HG02763 (cell line): ENCODE results near the gene LARP4.
A peak's percentile ranks its signal among the peaks of the same experiment; 100 is the strongest.
"Not testable (repeated sequence)": the region's sequence is repeated elsewhere in the genome, so short reads cannot be mapped to it uniquely, and the experiment has no call there.

ENCODE experiments used
- ATAC-seq: cut with Tn5 transposase; IDR thresholded peaks from one replicate; pipeline ENCODE4 v1.9.1; 2021; ENCODE audit warnings: mild to moderate bottlenecking, moderate library complexity; ENCODE audit not compliant: unreplicated experiment

The LARP4 gene

DNA sequence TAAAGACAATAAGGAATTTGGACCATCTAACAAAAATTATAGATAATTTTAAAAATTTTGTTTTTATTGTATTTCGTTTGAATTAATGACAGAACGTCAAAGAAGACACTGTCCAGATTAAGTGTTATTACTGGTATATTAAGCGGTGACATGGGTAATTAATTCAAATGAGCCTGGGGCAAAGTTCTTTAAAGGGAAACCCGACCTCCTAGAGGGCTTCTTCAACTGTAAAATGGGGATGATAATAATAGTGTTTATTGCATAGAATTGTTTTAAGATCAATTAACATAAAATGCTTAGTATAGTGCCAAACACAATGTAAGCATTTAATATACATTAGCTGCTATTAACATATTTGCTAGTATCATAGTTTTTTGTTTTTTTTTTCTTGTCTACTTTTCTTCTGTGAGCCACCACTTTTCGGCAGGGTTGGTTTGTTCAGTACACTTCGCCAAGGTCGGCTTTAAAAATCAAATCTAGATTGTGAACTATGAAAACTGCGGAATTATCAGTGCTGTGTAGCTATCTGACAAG, 514 bp upstream of the LARP4 start:
- no peak for ATAC-seq

DNA sequence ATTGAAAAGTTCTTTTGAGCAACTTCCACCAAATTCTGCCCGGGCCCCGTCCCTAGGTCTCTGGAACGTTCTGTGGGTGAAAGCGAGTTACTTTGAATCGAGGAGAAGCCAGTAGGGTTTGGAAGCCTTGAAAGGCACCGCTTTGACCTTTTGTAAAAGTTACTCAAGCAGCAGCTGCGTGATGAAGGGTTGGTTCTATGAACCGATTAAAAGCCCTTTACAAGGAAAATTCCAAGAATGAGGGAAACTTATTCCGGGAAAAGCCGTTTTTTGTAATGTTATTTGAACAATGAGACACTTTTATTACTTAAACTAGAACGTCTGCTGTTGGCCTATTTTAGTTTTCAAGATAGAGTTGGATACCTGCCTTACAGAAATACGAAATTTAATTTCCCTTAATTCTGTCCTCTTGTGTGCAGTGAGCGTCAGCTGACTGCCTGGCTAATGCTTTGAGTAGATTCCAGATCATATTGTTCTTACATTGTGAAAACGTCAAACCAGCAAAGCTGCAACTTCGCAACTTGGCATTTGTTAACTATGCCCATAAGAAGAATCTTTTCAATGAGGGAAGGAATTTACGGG, 906 bp downstream of the LARP4 start:
- ATAC-seq = peak; percentile 12

DNA sequence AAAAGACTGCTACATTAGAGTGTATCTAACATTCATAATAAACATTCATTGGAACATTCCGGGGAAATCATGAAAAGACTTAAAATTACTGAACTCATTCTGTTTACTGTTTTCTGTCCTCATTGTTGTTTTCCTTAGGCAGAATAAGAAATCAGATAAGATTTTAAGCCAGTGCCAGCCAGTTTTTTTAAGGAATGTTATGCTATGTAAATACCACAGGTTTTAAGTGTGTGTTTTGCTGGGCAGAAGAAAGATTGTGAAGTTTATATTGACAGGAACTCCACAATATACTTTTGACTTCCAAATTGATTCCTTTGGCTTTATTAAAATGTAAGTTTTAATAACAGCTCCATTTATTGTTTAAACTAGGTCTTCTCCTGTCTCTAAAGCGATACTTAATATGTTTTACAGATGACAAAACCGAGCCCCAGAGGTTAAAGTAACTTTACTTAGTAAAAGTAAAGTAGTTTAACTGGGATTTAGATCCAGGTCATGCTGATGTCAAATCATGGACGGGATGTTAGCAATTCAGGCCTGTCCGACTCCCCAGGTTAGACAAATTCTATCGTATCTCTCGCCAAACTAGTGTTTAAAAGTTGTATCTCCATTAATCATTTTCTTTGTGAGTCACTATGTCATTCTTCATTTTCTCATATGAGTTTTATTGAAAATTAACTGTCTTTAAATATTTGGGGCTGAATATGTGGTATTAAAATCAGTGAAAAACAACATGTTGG, 1.7 kb downstream of the LARP4 start:
- no peak for ATAC-seq

DNA sequence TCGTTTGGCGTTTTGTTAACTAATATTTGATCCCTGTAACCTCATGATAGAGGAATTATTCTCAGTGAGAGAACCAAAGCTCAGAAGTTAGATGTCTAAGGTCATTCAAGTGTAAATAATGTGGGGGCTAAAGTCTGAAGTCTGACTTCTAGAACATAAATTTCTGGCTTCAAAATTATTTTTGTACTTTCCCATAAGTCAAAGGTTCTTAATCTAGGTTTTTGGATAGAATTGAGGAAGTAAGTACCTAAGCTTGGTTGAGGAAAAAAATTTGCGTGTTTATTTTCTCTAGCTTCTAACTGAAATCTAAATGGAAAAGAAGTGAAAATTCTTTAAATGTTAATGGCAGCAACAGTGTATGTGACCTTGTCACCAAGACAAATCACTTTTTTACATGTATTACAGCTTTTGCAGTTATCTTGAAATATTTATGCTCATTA, 2.3 kb downstream of the LARP4 start:
- ATAC-seq = no peak

DNA sequence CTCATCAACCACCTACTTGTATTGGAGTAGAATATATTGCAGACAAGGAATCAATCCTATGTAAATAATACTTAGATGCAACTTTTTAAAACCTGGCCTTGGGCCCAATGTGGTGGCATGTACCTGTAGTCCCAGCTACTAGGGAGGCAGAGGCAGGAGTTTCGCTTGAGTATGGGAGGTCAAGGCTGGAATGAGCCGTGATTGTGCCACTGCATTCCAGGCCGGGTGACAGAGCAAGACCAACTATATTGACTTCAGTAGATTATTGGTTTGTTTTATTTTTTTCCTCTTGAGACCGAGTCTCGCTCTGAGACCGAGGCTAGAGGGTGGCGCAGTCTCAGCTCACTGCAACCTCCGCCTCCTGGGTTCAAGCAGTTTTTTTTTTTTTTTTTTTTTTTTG, 3.6 kb downstream of the LARP4 start:
- no peak for ATAC-seq

DNA sequence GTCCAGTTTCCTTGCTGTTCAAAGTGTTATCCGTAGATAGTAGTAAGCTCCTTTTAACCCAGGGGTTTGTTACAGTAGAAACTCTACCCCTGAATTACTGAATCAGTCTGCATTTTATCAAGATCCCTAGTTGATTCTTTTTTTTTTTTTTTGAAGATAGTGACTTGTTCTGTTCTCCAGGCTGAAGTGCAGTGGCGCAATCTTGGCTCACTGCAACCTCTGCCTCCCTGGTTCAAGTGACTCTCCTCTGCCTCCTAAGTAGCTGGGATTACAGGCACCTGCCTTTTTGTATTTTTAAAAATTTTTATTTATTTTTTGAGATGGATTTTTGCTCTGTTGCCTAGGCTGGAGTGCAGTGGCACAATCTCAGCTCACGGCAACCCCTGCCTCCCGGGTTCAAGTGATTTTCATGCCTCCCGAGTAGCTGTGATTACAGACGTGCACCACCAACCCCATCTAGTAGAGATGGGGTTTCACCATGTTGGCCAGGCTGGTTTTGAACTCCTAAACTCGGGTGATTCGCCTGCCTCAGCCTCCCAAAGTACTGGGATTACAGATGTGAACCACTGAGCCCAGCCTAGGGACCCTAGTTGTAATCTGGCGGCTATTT, 10.5 kb downstream of the LARP4 start:
- no peak for ATAC-seq

DNA sequence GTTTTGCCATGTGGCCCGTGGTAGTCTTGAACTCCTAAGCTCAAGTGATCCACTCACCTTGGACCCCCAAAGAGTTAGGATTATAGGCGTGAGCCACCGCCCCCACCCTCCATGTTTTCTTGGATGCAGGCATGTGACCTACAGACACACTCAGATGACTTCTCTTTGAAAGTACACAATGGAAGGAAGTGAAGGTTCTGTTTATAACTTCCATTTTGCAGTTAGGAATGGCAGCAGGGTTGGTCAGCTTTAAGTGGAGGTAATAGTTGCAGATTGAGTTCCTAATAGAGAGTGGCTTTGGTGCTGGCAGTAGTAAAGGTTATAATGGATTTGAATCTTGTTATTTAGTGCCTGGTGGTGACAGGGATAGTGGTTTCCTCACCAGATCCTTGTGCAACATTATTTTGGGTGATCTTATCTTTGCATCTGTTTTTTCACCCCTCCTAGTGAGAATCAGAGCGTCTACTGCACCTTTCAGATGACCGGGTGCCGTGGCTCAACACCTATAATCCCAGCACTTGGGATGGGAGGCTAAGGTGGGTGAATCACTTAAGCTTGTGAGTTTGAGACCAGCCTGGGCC, 15.3 kb downstream of the LARP4 start:
- no peak for ATAC-seq

DNA sequence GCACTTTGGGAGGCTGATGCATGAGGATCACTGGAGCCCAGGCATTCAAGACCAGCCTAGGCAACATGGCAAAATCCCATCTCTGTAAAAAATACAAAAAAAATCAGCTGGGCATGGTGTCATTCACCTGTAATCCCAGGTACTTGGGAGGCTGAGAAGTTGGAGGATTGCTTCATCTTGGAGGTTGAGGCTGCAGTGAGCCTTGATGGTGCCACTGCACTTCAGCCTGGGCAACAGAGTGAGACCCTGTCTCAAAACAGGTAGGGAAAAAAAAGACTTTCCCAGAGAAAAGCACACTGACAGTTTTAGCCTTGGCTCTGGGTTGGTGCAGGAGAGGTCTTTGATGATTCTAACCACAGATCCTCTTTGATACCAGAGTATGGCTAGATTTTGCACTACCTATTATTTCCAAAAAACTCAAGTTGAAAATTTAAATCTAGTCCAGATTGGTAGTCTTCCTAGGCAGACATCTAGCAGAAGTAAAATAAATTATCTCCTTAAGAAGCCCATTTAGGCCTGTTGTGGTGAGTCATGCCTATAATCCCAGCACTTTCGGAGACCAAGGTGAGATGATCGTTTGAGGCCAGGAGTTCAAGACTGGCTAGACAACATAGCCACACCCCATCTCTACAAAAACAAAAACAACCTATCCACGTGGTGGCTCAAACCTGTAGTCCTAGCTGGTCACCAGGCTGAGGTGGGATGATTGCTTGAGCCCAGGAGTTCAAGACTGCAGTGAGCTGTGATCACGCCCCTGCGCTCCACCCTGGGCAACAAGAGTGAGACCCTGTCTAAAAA, 18.6 kb downstream of the LARP4 start:
- no peak for ATAC-seq

DNA sequence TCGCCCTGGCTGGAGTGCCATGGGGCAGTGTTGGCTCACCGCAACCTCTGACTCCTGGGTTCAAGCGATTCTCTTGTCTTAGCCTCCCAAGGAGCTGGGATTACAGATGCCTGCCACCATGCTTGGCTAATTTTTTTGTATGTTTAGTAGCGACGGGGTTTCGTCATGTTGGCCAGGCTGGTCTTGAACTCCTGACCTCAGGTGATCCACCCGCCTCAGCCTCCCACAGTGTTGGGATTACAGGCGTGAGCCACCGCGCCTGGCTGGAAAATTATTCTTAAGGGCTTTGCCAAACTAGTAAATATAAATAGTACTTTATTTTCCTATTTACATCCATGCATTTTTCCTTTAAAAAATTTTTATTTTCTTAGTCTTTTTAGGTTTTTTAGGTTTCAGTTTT, 22.2 kb downstream of the LARP4 start:
- ATAC-seq = not testable (repeated sequence)

DNA sequence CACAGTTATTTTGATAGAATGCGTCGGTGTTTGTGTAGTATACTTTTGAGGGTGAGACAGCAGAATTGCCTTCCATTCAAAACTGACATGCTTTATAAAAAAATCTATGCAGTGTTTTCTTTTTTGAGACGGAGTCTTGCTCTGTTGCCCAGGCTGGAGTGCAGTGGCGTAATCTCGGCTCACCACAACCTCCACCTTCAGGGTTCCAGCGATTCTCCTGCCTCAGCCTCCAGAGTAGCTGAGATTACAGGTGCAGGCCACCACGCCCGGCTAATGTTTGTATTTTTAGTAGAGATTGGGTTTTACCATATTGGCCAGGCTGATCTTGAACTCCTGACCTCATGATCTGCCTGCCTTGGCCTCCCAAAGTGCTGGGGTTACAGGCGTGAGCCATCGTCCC, 22.7 kb downstream of the LARP4 start:
- ATAC-seq = not testable (repeated sequence)

DNA sequence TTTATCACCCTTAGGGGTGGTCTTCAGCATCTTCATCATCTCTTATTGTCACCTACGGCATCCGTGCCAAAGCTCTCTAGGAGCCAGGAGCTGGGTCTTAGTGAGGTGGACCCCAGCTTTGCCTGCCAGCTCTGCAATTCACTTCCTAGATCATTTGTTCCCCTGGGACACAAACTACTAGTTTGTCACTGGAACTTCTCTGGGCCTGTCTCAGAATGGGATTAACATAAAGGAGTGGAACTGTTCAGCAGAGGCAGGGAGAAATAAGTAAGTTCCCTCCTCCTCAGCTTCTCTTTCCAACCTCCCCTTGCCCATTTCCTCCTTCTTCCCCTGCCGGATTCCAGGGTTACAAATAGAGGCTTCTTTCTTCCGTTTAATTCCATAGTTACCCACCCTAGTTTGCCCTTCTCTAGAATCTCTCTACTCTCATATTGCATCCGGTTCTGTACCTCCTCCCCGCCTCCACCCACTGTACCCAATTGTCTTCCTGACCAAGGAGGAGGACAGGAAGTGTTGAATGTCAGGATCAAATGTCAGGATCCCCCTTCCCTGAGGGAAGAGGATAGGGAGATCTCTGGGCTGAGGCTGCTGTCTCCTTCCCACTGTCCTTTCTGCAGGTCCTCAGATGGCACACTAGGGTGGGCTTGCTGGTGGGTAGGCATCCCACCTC, 25.0 kb downstream of the LARP4 start:
- ATAC-seq = no peak

DNA sequence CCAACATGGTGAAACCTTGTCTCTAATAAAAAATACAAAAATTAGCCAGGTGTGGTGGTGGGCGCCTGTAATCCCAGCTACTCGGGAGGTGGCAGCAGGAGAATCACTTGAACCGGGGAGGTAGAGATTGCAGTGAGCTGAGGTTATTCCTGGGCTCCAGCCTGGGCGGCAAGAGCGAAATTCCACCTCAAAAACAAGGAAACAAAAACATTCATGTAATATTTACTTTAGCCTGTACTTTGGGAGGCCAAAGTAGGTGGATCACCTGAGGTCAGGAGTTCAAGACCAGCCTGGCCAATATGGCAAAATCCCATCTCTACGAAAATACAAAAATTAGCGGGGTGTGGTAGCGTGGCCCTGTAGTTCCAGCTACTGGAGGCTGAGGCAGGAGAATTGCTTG, 31.0 kb downstream of the LARP4 start:
- ATAC-seq = not testable (repeated sequence)

DNA sequence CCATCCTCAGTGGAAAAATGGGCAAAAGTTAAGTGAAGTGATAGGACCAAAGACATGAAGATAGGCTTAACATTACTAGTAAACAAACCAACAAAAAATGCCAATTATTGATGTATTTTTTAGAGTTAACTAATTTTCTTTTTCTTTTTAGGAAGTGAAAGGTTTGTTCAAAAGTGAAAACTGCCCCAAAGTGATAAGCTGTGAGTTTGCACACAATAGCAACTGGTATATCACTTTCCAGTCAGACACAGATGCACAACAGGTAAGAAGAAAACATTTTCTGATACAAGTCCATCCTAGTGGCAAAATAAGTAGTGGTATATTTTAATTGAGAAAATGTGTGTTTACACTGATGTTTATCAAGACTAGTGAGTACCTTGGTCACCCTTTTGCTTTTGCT, 39.6 kb downstream of the LARP4 start:
- ATAC-seq = no peak

DNA sequence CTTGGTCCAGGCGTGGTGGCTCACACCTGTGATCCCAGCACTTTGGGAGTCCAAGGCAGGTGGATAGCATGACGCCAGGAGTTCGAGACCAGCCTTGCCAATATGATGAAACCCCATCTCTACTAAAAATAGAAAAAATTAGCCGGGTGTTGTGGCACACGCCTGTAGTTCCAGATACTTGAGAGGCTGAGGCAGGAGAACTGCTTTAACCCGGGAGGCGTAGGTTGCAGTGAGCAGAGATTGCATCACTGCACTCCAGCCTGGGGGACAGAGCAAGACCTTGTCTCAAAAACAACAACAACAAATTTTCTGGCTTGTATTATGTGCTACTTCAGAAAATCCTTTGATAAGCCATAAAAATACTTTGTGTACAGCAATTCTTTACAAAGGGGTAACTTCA, 41.1 kb downstream of the LARP4 start:
- ATAC-seq = no peak

DNA sequence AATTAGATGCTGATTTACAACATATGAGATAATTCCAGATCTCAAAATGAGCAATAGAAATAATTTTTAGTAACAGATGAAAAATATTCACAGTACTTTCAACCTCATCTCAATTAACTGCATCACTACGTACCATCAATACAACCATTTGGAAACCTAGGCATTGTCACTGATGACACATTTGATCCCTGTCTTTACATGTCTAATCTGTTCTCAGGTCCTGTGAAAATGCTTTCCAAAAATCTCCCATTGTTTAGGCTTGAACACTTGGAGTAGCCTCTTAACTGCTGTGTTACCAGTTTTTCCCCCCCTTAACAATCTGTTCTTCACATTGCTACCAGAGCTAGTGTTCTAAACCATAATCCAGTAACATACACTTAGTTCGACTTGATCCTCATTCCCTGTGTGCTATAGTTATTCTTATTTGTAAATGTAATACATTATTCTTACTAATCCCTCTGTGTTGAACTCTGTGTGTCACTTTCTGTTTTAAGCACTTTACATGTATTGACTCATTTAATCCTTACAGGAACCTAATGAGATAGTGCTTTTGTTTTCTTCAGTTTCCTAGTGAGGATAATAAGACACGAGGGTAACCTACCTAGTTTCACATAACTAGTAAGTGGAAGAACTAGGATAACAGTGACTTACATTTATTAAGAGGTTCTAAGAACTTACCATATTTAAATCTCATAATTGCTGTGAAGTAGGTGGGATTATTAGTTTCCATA, 41.7 kb downstream of the LARP4 start:
- ATAC-seq = no peak

DNA sequence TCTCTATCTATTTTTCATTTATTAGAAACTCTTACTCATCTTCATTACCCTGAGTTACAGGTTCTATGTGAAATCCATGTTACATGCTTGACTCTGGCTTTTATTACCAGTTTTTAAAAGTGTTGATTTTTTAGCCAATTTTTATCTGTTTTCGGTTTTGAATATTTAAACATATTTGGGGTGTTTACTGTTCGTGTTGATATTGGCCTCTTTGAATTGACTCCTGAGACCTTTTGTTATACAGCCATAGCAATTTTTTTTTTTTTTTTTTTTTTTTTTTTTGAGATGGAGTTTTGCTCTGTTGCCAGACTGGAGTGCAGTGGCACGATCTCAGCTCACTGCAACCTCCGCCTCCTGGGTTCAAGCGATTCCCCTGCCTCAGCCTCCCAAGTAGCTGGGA, 49.0 kb downstream of the LARP4 start:
- not testable (repeated sequence) for ATAC-seq

DNA sequence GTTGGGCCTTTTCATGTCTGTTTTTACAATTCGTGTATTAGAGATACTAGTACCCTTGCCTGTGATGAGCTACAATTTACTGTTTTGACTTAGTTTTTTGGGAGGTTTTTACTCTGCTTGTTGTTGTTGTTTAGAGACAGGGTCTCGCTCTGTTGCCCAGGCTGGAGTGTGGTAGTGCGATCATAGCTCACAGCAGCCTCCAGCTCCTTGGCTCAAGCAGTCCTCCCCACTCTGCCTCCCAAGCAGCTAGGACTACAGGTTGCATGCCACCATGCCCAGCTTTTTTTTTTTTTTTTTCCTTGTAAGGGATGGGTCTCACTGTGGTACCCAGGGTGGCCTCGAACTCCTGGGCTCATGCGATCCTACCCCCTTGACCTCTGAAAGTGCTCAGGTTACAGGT, 52.1 kb downstream of the LARP4 start:
- ATAC-seq = no peak

DNA sequence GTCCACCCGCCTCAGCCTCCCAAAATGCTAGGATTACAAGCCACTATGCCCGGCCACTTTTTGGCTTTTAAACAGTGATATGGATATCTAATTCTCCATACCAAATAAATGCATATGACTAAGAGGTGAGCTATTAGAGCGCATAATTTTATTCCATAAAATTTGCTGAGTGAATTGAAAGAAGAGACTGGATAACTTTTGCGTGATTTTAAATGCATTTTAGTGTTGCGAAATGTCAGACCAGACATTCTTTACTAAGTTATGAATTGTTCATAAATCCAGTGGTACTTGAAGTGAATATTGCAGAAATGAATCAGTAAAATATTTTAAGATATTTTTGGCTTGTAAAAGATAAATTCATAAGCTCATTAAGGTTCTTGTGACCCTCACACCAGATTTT, 53.2 kb downstream of the LARP4 start:
- ATAC-seq = no peak

DNA sequence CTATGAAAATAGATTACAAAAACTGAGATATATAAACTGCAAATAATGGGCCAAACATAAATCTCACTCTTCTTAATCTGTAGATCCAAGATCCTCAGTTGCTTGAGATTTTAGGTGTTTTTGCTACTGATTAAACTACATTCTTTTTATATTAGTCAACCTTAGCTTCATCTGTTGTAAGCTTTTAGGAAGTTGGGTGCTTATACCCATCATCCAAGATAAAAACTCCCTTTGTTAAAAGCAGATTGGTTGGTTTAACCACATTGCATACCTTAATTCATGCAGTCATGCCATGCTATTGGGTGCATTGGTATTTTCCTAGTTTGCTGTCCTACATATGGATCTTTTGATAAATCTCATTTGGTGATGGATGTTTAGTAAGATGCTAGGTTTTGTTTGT, 57.9 kb downstream of the LARP4 start:
- no peak for ATAC-seq

DNA sequence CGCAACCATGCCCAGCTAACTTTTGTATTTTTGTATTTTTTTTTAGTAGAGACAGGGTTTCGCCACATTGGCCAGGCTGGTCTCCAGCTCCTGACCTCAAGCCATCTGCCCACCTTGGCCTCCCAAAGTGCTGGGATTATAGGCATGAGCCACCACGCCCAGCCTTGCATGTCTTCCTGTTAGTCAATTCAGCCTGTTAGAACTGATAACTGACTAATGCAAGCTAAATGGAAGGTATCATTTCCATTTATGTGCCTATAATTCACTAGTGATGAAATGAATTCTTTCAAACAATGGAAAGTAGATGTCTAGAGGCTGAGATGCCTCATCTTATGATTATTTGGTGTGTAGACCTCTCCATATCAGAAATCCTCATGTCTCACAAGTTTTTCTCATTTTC, 66.8 kb downstream of the LARP4 start:
- no peak for ATAC-seq
